GM21619 (cell line): ENCODE measurements around the gene SLC37A4.
"Not testable (repeated sequence)": the region's sequence is repeated elsewhere in the genome, so short reads cannot be mapped to it uniquely, and the experiment has no call there.

Experiments used
- ATAC-seq: cut with Tn5 transposase; IDR thresholded peaks from one replicate; pipeline ENCODE4 v1.9.1; 2021; ENCODE audit not compliant: unreplicated experiment

The SLC37A4 gene

DNA sequence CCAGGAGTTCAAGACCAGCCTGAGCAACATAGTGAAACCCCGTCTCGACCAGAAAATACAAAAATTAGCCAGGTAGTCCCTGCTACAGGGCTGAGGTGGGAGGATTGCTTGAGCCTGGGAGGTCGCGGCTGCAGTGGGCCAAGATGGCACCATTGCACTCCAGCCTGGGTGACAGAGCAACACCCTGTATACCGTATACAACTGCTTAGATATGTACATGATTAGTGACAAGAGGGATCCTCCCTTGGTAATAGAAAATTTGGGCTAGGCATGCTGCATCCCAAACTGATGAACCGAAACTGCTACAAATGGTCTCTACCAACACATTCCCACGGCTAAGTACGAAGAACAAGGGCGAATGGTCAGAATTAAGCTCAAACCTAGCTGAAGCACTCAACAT lies 12.2 kb upstream of the SLC37A4 start:
- no peak for ATAC-seq

DNA sequence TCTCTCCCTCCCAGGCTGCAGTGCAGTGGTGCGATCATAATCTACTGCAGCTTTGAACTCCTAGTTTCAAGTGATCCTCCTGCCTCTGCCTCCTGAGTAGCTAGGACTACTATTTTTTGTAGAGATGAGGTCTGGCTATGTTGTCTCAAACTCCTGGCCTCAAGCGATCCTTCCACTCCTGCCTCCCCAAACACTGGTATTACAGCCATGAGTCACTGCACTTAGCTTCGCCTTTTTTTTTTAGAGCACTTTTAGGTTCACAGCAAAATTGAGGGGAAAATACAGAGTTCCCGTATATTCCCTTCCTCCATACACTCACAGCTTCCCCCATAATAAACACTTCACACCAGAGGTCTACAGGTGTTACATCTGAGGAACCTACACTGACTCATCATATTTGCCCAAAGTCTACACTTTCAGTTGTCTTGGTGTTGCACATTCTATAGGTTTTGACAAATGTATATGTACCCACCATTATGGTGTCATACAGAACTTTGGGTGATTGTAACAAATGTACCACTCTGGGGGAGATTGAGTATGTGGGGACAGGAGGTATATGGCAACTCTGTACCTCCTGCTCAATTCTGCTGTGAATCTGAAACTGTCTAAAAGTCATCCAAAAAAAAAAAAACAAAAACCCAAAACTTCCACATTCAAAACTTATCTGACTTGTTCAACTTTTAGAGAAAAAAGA lies 11.3 kb upstream of the SLC37A4 start:
- ATAC-seq, result no peak

DNA sequence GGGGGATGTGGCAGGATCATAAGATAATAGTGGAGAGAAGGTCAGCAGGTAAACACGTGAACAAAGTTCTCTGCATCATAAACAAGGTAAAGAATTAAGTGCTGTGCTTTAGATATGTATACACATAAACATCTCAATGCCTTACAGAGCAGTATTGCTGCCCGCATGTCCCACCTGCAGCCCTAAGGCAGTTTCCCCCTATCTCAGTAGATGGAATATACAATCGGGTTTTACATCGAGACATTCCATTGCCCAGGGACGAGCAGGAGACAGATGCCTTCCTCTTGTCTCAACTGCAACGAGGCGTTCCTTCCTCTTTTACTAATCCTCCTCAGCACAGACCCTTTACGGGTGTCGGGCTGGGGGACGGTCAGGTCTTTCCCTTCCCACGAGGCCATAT lies 8.8 kb upstream of the SLC37A4 start:
- not testable (repeated sequence) for ATAC-seq

- no peak for ATAC-seq
Observed at GRCh38 chr11:119038884-119039283, 8.2 kb upstream of the SLC37A4 start.

DNA sequence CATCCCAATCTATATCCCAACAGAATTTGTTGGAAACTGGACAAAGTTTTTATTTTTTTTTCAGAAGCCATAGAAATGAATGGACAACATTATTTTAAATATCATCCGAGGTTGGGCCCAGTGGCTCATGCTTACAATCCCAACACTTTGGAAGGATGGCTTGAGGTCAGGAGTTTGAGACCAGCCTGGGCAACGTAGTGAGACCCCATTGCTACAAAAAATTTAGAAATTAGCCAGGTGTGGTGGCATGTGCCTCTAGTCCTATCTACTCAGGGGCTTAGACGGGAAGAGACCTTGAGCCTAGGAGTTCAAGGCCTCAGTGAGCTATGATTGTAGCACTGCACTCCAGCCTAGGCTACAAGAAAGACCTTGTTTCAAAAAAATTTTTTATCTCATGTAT lies 4.1 kb upstream of the SLC37A4 start:
- ATAC-seq, result no peak

DNA sequence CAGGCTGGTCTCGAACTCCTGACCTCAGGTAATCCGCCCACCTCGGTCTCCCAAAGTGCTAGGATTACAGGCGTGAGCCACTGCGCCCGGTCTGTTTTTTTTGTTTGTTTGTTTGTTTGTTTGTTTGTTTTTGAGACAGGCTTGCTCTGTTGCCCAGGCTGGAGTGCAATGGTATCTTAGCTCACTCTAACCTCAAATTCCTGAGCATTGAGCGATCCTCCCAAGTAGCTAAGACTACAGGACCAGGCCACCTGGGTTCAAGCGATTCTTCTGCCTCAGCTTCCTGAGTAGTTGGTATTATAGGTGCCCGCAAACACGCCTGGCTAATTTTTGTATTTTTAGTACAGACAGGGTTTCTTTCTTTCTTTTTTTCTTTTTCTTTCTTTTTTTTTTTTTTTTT lies 2.7 kb upstream of the SLC37A4 start:
- not testable (repeated sequence) for ATAC-seq

GRCh38 chr11:119031912-119032280 lies 1.2 kb upstream of the SLC37A4 start:
- ATAC-seq, result no peak

DNA sequence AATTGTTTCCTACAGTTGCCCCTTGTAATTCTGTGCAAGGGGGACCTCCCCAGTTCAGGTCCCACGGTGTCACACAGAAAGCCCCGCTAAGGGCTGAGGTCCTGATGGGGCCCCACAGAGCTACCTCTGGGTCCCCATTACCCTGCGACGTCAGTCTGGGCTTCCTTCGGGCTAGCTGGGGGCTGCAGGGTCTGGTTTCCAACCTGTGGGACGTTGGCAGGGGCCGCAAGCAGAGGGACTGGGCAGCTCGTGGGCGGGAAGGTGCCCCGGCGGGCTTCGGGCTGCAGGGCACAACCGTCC lies 698 bp downstream of the SLC37A4 start:
- ATAC-seq, result peak; percentile 7

DNA sequence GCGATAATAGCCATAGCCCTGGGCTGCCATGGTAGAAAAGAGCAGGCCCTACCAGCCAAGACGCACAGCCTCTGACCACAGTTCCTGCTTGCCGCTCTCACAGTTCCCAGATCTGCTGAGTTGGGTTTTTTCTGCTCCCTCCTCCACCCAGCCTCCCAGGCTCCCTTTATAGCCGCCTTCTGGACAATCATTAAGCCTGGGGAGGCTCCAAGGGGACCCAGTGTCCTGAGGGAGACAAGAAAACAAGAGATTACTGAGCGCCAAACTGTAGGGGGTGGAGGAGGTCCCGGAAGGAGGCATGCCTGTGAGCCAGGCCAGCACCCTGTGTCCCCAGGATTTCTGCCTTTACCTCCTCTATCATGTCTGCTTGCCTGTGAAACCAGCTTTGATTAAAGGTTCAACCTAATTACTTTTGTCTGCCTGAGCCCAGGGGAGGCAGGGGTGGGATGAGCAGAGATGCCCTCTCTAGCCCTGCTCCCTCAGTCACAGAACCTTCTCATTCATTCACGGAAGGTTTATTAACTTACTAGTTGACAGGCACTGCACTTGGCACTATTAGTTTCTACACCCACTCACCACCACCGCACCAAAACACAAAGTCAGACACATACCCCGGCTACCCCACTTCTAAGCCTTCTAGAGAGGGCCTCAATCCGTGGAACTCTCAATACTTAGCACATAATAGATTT lies 1.2 kb downstream of the SLC37A4 start:
- peak; percentile 0 for ATAC-seq

- ATAC-seq, result no peak
Observed at GRCh38 chr11:119029069-119029339, 1.7 kb downstream of the SLC37A4 start.

GRCh38 chr11:119028346-119029068 lies 2.2 kb downstream of the SLC37A4 start:
- no peak for ATAC-seq

- no peak for ATAC-seq
Observed at GRCh38 chr11:119027561-119028345, 2.9 kb downstream of the SLC37A4 start.

GRCh38 chr11:119026970-119027369 lies 3.7 kb downstream of the SLC37A4 start:
- no peak for ATAC-seq

DNA sequence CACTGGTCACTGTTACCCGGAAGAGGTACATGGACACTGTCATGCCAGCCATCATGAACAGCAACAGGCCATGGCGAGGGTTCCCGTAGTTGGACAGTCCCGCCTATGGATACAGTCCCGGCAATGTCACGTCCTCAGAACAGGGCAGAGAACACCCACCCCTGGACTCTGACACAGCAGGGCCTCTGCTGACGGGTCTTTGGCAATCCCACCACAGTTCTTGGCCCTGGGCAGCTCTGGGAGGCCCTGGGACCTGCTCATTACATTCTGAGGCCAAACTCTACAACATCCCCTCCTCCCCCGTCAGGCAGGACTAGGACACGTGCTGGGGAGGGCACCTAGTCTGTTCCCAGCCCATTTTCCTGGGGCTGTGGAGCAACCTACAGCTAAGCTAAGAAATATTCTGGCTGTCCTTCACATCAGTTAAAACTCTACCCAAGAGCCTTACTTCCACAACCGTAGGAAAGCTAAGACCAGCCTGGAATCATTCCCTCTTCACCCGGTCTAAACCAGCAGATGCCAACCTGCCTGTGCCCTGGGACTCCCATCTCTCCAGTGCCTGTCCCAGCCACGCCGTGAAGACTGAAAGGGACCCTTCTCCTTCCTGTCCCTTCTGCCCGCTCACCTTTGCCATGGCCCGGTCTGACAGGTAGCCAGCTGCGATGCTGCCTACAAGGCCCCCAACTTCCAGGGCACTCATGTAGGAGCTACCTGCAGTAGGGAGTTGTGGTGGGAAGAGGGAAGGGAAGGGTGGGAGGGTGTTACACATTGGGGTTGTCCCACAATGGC lies 4.5 kb downstream of the SLC37A4 start:
- ATAC-seq, result no peak

- no peak for ATAC-seq
Observed at GRCh38 chr11:119025541-119025940, 5.1 kb downstream of the SLC37A4 start.

DNA sequence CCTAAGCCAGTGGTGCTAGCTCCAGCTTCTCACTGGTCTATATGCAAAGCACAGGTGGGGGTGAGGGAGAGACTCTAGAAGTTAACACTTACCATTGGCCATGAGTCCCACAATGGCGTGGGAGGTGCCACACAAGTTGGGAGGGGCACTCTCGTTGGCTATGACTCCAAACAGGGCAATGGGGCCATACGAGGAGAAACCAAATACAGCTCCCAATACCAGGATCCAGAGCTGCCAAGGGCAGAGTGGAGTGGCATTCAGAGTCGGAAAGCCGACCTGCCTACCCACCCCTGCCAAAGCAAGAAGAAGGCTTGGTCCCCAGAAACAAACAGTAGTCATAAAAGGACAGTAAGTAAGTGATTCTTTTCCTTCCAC lies 5.6 kb downstream of the SLC37A4 start:
- no peak for ATAC-seq

GRCh38 chr11:119024430-119025098 lies 6.1 kb downstream of the SLC37A4 start:
- ATAC-seq, result no peak

DNA sequence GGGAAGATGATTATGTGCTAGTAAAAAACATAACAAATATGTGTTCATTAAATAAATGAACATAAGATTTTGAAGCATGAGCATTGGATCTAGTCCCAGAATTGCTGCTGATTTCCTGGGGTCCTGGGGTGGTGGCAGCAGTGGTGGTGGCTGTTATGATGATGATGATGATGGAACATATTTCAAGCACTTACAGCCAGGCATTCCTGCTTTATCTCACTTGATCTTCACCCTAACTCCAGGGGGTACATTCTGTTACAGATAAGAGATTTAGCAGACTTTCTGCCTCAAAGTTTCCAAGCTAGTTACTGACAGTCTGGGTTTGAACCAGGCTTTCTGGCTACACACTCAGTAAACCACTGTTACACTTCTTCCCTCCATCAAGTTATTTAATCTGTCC lies 6.9 kb downstream of the SLC37A4 start:
- no peak for ATAC-seq

DNA sequence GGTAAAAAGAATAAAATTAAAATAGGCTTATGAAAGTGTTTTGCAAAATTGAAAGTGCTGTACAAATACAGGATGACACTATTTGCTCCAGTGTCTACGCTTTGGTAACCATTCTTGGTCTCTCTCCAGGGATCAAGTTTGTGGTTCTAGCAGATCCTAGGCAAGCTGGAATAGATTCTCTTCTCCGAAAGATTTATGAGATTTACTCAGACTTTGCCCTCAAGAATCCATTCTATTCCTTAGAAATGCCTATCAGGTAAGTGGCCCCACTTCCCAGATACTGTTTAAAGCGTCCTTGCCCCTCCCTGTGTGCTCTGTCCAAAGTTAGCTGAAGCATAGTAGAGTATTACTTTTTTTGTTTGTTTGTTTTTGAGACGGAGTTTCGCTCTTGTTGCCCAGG lies 9.0 kb downstream of the SLC37A4 start:
- no peak for ATAC-seq

GRCh38 chr11:119019996-119020395 lies 10.7 kb downstream of the SLC37A4 start:
- no peak for ATAC-seq
